ENCODE measurements around the gene MYBPH. TPM values are rescaled to one million over a fixed set of nuclear protein-coding genes. Genes with fewer than 3 reads are reported as not detected.

Gene MYBPH, protein sequence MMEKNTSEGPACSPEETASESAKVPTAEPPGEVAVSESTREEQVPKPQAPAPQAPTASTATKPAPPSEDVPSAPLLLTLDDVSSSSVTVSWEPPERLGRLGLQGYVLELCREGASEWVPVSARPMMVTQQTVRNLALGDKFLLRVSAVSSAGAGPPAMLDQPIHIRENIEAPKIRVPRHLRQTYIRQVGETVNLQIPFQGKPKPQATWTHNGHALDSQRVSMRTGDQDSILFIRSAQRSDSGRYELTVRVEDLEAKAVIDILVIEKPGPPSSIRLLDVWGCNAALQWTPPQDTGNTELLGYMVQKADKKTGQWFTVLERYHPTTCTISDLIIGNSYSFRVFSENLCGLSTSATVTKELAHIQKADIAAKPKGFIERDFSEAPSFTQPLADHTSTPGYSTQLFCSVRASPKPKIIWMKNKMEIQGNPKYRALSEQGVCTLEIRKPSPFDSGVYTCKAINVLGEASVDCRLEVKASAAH
- total RNA-seq (2021): not detected in 2 replicates
- long read RNA-seq: 0 reads

DNA sequence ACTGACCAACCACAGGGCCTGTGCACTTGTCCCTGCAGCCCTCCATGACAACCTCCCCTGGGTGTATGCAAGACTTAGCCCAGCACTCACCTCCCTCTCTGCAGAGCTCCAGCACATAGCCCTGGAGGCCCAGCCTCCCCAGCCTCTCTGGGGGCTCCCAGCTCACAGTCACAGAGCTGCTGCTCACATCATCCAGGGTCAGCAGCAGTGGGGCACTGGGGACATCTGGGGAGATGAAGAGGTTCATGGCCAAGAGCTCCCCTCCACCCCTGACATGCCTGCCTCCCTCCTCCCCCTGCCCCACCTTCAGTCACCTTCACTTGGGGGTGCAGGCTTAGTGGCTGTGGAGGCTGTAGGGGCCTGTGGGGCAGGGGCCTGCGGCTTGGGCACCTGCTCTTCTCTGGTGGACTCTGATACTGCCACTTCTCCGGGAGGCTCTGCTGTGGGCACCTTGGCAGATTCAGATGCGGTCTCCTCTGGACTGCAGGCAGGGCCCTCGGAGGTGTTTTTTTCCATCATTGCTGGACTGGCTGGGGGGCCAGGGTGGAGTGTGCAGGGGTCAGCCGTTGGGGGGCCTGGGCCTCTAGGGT is at the start of gene MYBPH:
MYBPH (minus strand) TSS at position 590 of the 590 bp plus-strand sequence; CDS start at position 519, 71 bp downstream.
- no CpG with 5 or more reads among the region's 5 CpGs for WGBS (ENCODE audit: extremely low coverage, insufficient read length, low lambda C conversion rate)
- H2AK5ac ChIP-seq (ENCODE audit: insufficient read length, low read length): no peak within 1 kb of the TSS
- H3K27me3 ChIP-seq (ENCODE audit: insufficient read depth, low read length): no peaks in the 10 kb centered on the region
- no peak within 1 kb of the TSS for H3K27ac ChIP-seq (ENCODE audit: insufficient read length, low read depth, low read length)
- no peak within 1 kb of the TSS for H3K23ac ChIP-seq (ENCODE audit: insufficient read length, low read depth, low read length)
- Mint-ChIP-seq H3K4me3 (no peak within 1 kb of the TSS), H3K4me1 (peaks cover 32 to 34% of the 10 kb centered on the region in 2 experiments), H3K9me3 (no peaks in the 10 kb centered on the region), H3K27me3 (ENCODE audit: low read depth) (peaks cover 1% of the 10 kb centered on the region; the same call in 1 of the 2 replicates), H3K27ac (0 out of 7 replicates have a peak within 1 kb of the TSS, but pooled peaks of 1 of the 3 experiments have one; percentile 15), H3K36me3 (ENCODE audit: insufficient read depth in 1 of 3, low read depth in 3 of 3) (no peaks in the 10 kb centered on the region)
- no peaks in the 10 kb centered on the region for H3K79me2 ChIP-seq (ENCODE audit: insufficient read depth, low read length)
- no peaks in the 10 kb centered on the region for H3K79me1 ChIP-seq (ENCODE audit: insufficient read depth, low read depth, low read length, poor library complexity, severe bottlenecking)
- no peak within 1 kb of the TSS for H4K91ac ChIP-seq (ENCODE audit: insufficient read length, low read depth, low read length)
- H2BK120ac ChIP-seq (ENCODE audit: low read depth, low read length, poor library complexity, severe bottlenecking): no peak within 1 kb of the TSS
- H2BK5ac ChIP-seq (ENCODE audit: insufficient read length, low read length): no peak within 1 kb of the TSS
- H3K14ac ChIP-seq (ENCODE audit: insufficient read depth, low read length): no peak within 1 kb of the TSS; the same call in 1 of the 2 replicates
- H2AFZ ChIP-seq (ENCODE audit: low read length): no peak within 1 kb of the TSS
- no peak within 1 kb of the TSS for H3K18ac ChIP-seq (ENCODE audit: insufficient read length, low read depth, low read length)
- H4K20me1 ChIP-seq (ENCODE audit: control insufficient read depth, insufficient read depth, insufficient read length): no peaks in the 10 kb centered on the region
- no peaks in the 10 kb centered on the region for H3K23me2 ChIP-seq (ENCODE audit: insufficient read length, low read depth, low read length, poor library complexity, severe bottlenecking)
- H2BK20ac ChIP-seq (ENCODE audit: low read depth, low read length, poor library complexity, severe bottlenecking): no peak within 1 kb of the TSS
- H4K8ac ChIP-seq (replicated peaks; ENCODE audit: insufficient read length, low read depth, low read length): no peak within 1 kb of the TSS
- DNase-seq: no peak
- H3K4me1 ChIP-seq (ENCODE audit: insufficient read depth, low read length): no peaks in the 10 kb centered on the region
- no peak within 1 kb of the TSS for H3K4me2 ChIP-seq (ENCODE audit: insufficient read depth, insufficient read length, low read length)
- TF ChIP-seq, protein P1, sequence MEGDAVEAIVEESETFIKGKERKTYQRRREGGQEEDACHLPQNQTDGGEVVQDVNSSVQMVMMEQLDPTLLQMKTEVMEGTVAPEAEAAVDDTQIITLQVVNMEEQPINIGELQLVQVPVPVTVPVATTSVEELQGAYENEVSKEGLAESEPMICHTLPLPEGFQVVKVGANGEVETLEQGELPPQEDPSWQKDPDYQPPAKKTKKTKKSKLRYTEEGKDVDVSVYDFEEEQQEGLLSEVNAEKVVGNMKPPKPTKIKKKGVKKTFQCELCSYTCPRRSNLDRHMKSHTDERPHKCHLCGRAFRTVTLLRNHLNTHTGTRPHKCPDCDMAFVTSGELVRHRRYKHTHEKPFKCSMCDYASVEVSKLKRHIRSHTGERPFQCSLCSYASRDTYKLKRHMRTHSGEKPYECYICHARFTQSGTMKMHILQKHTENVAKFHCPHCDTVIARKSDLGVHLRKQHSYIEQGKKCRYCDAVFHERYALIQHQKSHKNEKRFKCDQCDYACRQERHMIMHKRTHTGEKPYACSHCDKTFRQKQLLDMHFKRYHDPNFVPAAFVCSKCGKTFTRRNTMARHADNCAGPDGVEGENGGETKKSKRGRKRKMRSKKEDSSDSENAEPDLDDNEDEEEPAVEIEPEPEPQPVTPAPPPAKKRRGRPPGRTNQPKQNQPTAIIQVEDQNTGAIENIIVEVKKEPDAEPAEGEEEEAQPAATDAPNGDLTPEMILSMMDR (conservative IDR thresholded peaks at IDR 0.05): no peak
- H3K4ac ChIP-seq (ENCODE audit: low read depth, low read length): no peak within 1 kb of the TSS
- H3T11ph ChIP-seq (ENCODE audit: low read length): no peak within 1 kb of the TSS
- H3K9me3 ChIP-seq (ENCODE audit: control insufficient read depth, low read depth, low read length): no peaks in the 10 kb centered on the region
- no peak within 1 kb of the TSS for H4K5ac ChIP-seq (ENCODE audit: insufficient read length, low read depth, low read length)
- H2BK15ac ChIP-seq (ENCODE audit: low read depth, low read length): no peak within 1 kb of the TSS
- H2BK12ac ChIP-seq (ENCODE audit: insufficient read length, low read depth, low read length): no peak within 1 kb of the TSS
- H3K9ac ChIP-seq (ENCODE audit: extremely low read depth, insufficient read length, low read length): no peak within 1 kb of the TSS
- no peak within 1 kb of the TSS for H3K56ac ChIP-seq (ENCODE audit: insufficient read length, low read depth, low read length)

Measured in H9 (cell line).